Esophagus muscularis mucosa (tissue), 4 donors: ENCODE data around the gene HDAC4.

ENCODE experiments used
- CTCF ChIP-seq, 3 experiments: fragments of 200-600 bp in 2 of 3; fragments of 450-650 bp in 1 of 3; sonication (generic) in 2 of 3; IDR thresholded peaks; one replicate each; pipeline ENCODE4 v1.5.1; 2017 to 2019; ENCODE audit warnings: antibody characterized with exemption in 3 of 3, mild to moderate bottlenecking in 2 of 3, moderate library complexity in 1 of 3
- EP300 ChIP-seq: sonication (generic); formaldehyde crosslinking; IDR thresholded peaks from one replicate; pipeline ENCODE4 v1.6.1; 2017; ENCODE audit warnings: antibody characterized with exemption
- POLR2A ChIP-seq: fragments of 450-650 bp; IDR thresholded peaks from one replicate; pipeline ENCODE4 v1.6.1; 2017; ENCODE audit warnings: antibody characterized with exemption, moderate library complexity, mild to moderate bottlenecking, low read depth
- POLR2AphosphoS5 ChIP-seq, 2 donors: sonication (generic); formaldehyde crosslinking; IDR thresholded peaks; one replicate each; pipeline ENCODE4 v1.6.1; 2017; ENCODE audit warnings: antibody characterized with exemption in 2 of 2

DNA sequence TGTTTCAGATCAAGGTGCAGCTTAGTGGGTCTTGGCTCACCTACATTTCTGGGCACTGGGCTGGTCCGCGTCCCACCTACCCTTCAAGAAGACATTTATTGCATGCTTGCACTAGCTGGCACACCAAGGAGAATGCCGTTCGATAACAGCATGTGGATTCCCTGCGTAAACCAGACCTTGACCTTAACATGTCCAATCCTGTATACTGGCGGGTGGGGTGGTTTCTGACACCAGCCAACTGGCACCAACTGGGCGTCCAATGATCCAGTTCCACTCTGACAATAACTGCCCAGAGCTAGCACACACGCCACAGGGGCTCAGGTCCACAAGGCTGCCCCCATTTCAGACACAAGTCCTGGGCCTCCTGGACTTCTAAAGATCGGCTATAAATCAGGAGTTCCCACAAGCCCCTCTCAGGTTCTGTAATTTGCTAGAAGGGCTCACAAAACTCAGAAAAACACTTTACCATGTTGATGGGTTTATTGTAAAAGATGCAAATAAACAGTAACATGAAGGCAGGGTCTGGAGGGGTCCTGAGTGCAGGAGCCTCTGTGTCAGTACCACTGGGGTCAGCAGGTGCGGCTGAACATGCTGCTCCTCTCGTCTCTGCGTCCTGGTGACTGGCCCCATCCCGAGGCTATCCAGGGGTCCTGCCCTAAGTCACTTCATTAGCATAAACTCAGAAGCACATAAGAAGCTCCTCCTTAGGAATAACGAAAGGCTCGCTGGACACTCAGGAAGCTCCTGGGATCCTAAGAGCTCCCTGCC lies 161.8 kb downstream of the HDAC4 start:
- TF ChIP-seq CTCF (IDR thresholded peaks at IDR 0.05), result no peak
- TF ChIP-seq POLR2AphosphoS5 (IDR thresholded peaks at IDR 0.05), result no peak
- no peak for TF ChIP-seq EP300
- TF ChIP-seq POLR2A, result no peak
